ENCODE data around the gene PDE4A.
"Not testable (repeated sequence)": the region's sequence is repeated elsewhere in the genome, so short reads cannot be mapped to it uniquely, and the experiment has no call there.

PDE4A gene

GRCh38 chr19:10424011-10424637 lies 3.8 kb downstream of the PDE4A start:
- peak; percentile 81 for DNase-seq (ENCODE audit: low read depth)

- no peak for DNase-seq (ENCODE audit: low read depth)
These were observed 6.8 kb downstream of the PDE4A start for GRCh38 chr19:10427169-10427568.

GRCh38 chr19:10428996-10429381 lies 8.7 kb downstream of the PDE4A start:
- no peak for DNase-seq (ENCODE audit: low read depth)

GRCh38 chr19:10430505-10431253 lies 10.3 kb downstream of the PDE4A start:
- DNase-seq (ENCODE audit: low read depth), result peak; percentile 35

- peak; percentile 14 for DNase-seq (ENCODE audit: low read depth)
These were observed 11.1 kb downstream of the PDE4A start for GRCh38 chr19:10431254-10431942.

GRCh38 chr19:10431943-10432735 lies 11.8 kb downstream of the PDE4A start:
- DNase-seq (ENCODE audit: low read depth), result peak; percentile 57

GRCh38 chr19:10432736-10433130 lies 12.4 kb downstream of the PDE4A start:
- DNase-seq (ENCODE audit: low read depth), result no peak

- DNase-seq (ENCODE audit: low read depth), result no peak
These were observed 12.8 kb downstream of the PDE4A start for GRCh38 chr19:10433131-10433536.

GRCh38 chr19:10439588-10439987 lies 19.2 kb downstream of the PDE4A start:
- no peak for DNase-seq (ENCODE audit: low read depth)

- no peak for DNase-seq (ENCODE audit: low read depth)
These were observed 22.4 kb downstream of the PDE4A start for GRCh38 chr19:10442698-10443097.

- DNase-seq (ENCODE audit: low read depth), result no peak
These were observed 28.7 kb downstream of the PDE4A start for GRCh38 chr19:10449037-10449436.

- no peak for DNase-seq (ENCODE audit: low read depth)
These were observed 30.0 kb downstream of the PDE4A start for GRCh38 chr19:10450191-10450852.

- DNase-seq (ENCODE audit: low read depth), result peak; percentile 53
These were observed 30.7 kb downstream of the PDE4A start for GRCh38 chr19:10450853-10451609.

- DNase-seq (ENCODE audit: low read depth), result no peak
These were observed 32.6 kb downstream of the PDE4A start for GRCh38 chr19:10452726-10453618.

GRCh38 chr19:10453852-10454251 lies 33.5 kb downstream of the PDE4A start:
- no peak for DNase-seq (ENCODE audit: low read depth)

- peak; percentile 55 for DNase-seq (ENCODE audit: low read depth)
These were observed 33.9 kb downstream of the PDE4A start for GRCh38 chr19:10454267-10454666.

GRCh38 chr19:10458733-10459132 lies 38.4 kb downstream of the PDE4A start:
- DNase-seq (ENCODE audit: low read depth), result not testable (repeated sequence)

- no peak for DNase-seq (ENCODE audit: low read depth)
These were observed 40.3 kb downstream of the PDE4A start for GRCh38 chr19:10460714-10461046.

GRCh38 chr19:10461047-10461949 lies 41.0 kb downstream of the PDE4A start:
- DNase-seq (ENCODE audit: low read depth), result peak; percentile 92
